ENCODE measurements around the gene COX6B2.

DNA sequence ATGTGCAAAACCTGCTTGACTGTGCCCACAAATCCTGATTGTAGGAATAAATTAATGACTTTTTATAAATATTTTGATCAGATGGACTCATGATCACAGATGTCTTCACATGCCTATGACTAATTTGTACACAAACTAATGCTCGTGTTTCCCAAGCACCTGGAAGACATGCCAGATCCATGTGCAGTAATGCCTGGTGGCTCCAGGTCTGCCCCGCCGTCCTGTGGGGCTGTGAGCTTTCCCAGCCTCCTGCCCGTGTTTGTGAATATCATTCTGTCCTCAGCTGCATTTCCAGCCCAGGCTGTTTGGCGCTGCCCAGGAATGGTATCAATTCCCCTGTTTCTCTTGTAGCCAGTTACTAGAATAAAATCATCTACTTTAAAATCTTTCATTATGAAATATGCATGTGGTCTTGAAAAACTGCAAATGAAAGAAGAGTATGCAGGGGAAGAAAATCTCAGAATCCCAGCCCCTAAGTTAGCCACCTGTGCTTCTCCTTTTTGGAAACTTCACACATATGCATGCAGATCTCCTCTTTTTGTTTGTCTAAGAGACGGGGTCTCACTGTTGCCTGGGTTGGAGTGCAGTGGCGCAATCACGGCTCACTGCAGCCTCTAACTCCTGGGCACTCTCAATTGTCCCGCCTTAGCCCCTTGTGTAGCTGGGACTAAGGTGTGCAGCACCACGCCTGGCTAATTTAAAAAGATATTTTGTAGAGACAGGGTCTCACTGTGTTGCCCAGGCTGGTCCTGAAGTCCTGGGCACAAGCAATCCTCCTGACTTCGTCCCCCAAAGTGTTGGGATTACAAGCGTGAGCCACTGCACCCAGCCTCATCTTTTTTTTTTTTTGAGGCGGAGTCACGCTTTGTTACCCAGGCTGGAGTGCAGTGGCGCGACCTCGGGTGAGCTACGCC lies 37.4 kb upstream of the COX6B2 start:
- TF ChIP-seq EZH2 (IDR thresholded peaks at IDR 0.05) (no peak), POLR2AphosphoS5 (IDR thresholded peaks at IDR 0.05; ENCODE audit: borderline replicate concordance, low read depth, low read length) (no peak)

Measured in SK-N-MC (cell line).